Measurements from ENCODE around the gene PLVAP.
A peak's percentile ranks its signal among the peaks of the same experiment; 100 is the strongest.

PLVAP gene

DNA sequence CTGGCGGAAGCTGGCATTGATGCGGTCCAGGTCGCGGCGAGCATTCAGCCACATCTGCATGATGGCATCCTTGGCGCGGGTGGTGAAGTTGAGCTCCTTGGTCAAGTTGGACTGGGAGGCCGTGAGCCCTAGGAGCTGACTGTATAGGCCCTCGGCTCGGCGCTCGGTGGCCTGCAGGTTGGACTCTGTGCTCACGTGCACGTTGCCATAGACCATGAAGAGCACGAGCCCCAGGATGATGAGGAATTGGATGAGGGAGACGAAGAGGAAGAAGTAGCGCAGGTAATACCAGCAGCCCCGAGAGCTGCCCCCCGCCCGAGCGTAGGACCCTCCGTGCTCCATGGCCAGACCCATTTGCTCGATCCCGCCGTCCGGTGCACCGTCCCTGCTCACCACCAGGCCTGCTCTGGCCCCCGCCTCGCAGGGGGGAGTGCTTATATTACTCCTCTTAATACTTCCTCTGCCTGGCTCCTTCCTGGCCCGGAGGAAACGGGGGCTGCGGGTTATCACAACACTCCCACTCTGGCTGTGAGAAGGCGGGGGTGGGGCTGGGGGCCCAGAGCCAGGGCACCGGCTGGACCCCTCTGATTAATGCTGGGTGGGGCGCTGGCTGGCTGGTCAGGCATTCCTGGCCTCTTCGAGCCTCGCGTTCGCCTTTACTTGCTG is at the start of gene PLVAP:
Gene PLVAP, minus strand, starts transcription at position 408 of the 666 bp plus-strand sequence. Its CDS starts 54 bp downstream, at position 354.
- DNase-seq, result no peak

DNA sequence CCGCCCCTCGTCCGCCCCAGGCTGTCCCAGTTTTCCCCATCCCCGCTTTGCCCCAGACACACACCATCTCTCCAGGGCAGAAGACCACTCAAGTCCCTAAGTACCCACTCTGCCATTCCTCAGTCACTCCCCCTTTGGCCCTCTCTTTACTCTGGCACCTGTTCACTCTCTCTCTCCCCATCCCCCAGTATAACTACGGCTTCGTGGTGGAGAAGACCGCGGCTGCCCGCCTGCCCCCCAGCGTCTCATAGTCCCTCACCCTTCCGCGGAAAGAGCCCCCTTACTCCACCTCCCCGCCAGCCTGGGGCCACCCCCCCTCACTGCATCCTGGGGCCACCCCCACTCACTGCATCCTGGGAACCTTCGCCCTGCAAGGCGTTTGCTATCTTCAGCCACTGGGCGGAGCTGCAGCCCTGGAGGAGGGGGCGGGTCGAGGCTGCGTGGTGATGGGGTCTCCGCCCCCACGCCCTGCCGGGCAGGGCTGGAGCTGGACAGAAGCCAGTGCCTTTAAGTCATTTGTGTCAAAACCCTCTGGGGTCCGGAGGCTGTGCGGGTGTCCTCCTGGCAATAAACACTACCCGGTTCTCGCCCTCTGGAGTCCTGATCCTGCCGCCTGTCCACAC is 47.7 kb upstream of the PLVAP start:
- peak; percentile 64 to 72 for DNase-seq

GRCh38 chr19:17423429-17424208 is 46.5 kb upstream of the PLVAP start:
- DNase-seq, result no peak

DNA sequence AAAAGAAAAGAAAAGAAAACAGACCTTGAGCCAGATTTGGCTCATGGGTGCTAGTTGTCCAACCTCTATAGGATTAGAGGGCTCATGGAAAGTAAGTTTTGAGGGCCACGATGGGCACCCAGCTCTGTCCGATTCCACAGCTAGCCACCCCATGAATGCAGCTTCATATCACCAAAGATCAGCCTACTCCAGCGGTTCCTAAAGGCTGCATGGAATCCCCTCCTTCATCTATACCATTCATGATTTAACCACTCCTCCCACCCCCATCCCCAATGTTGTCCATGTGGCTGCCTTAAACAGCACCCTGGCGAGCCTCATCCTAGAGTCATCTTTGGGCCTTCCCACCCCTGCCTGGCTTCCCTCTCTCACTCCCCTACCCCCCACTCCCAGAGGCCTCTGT is 44.8 kb upstream of the PLVAP start:
- DNase-seq, result no peak

DNA sequence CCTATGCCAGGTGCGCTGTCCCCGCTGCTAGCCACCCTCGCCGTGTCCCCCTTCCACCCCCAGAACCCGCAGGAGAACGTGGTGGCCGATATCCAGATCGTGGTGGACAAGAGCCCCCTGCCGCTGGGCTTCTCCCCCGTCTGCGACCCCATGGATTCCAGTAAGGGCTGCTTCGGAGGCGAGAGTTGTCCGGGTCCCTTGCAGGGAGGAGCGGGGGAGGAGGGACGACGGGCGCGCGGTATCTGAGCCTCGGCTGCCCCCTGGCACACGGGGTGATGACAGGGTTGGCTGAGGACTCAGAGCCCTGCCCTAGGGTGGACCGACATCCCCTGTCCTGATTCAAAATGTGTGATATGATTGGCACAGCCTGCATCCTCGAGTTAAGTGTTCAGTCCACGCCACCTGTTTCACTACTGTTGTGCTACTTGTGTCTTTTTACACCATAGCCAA is 43.4 kb upstream of the PLVAP start:
- peak; percentile 5 to 26 for DNase-seq

DNA sequence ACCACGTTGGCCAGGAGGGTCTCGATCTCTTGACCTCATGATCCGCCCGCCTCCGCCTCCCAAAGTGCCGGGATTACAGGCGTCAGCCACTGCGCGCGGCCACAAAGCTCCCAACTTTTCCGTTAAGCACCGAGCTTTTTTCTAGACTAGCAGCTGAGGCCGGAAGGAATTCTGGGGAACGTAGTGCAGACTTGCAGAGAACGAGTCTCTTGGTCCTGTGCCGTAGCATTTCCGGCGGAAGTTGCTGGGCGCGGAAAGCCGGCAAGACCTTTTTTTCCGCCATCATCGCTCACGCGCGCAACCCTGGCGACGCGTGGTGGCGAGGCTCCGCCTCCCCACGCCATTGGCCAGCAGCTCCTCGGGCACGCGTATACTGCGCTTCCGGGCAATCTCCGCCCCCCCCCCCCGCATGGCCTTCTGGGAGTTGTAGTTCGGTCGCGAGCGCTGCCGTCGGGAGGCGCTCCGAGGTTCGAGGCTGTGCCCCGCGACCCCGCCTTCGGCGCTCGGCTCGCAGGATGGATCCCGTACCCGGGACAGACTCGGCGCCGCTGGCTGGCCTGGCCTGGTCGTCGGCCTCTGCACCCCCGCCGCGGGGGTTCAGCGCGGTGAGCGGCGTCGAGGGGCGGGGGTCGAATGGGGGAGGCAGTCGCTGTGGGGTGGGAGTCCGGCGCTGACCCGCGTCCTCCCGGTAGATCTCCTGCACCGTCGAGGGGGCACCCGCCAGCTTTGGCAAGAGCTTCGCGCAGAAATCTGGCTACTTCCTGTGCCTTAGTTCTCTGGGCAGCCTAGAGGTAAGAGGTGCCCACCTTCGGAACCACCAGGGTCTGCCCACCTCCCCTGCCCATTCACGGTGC is 42.7 kb upstream of the PLVAP start, which contains the start of gene MVB12A:
Gene MVB12A, plus strand, starts transcription at position 427 of the 854 bp plus-strand sequence. Its CDS starts 89 bp downstream, at position 516.
- peak; percentile 91 to 95 for DNase-seq

DNA sequence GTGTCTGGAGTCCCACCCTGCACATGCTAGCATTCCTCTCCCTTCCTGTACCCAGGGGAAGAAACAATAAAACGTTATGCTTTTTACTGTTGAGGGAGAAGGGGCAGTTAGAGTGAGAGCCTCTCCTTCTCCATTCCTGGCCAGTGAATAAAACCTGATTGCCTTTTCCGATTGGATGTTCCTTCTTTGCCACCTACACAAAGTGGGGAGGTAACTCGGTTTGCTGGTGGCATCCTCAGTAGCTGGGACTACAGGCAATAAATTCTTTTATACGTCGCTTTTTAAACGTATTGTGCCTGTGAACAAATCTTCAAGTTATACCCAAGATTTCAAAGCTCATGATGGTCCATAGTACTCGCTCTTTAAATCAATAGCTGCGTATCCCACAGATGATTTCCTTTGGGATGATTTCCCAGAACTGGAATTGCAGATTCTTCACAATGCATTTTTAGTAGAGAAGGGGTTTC is 42.0 kb upstream of the PLVAP start:
- DNase-seq, result no peak

DNA sequence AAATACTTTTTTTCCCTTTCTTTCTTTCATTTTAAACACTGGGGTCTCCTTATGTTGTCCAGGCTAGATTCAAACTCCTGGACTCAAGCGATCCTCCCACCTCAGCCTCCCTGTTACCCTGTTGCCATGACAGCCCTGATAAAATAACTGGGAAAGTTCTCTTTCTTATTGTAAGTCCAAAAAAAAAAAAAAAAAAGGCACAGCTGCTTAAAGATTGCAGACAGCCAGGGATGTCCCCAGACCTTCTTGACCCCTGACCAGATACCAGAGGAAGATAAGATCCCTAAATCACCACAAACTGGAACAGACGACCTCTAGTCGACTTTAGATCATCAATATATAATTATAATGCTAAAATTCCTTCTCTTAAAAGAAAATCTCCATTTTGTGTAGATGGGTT is 41.6 kb upstream of the PLVAP start:
- DNase-seq, result no peak

- no peak for DNase-seq
These were observed 38.0 kb upstream of the PLVAP start for GRCh38 chr19:17415121-17415520.

- DNase-seq, result no peak
These were observed 37.0 kb upstream of the PLVAP start for GRCh38 chr19:17414097-17414496.

- no peak for DNase-seq
These were observed 34.7 kb upstream of the PLVAP start for GRCh38 chr19:17411801-17412200.

DNA sequence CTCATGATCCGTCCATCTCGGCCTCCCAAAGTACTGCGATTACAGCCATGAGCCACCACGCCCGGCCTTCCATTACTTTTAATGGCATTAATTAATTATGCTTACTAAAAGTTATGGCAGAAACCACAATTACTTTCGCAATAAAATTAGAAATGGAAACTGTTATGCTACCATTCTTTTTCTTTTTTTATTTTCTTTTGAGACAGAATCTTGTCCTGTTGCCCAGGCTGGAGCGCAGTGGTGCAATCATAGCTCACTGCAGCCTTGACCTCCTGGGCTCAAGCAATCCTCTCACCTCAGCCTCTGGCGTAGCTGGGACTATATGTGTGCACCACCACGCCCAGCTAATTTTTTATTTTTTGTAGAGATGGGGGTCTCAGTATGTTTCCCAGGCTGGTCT is 32.8 kb upstream of the PLVAP start:
- no peak for DNase-seq

DNA sequence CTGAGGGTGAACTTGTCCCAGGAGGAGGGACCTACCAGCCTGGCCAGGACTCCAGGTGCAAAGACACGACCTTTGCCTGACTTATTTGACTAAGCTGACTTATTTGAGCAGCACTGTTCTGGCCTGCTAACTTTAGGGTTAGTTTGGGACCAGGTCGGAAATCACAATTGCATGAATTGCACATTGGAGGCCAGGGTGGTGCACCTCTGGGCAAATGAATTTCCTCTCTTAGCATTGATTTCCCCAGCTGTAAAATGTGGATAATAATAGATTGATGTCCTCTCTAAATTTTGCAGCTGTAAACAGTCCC is 29.7 kb upstream of the PLVAP start:
- no peak for DNase-seq

GRCh38 chr19:17406046-17406886 is 29.1 kb upstream of the PLVAP start:
- DNase-seq, result no peak

DNA sequence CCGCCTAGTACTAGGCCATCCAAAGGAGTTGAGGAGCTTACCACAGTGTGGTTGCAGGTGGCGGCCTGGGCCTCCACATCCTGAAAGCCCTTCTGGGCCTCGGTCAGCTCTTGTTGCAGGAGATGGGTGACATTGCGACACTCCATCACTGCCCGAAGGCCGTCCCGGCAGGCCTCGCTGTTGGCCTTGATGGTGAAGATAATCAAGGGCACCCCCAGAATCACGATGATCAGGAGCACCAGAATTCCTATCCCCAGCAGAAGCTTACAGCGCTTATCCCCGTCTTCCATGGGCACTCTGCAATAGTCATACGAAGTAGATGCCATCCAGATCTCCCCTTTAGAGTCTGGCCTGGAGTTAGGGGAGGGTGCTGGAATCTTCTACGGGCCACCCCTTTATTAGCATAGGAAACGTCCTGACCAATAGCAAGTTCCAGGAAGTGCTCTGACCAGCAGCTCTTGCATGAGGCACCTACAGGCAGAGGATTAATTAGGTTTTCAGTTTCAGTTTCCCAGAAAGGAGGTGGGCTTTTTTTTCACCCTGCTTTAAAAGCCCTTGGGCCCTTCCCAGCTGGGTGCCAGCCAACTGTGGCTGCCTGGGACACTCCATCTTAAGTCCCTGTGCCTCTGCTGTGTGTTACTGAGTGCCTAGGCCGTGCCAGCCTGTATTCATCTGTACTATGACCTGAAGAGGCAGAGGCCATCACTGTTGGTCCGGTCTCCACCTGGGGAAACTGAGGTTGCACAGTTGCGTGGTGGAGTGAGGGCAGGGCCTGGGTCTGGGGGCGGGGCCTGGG is 28.3 kb upstream of the PLVAP start, which contains the start of gene BST2:
Gene BST2, minus strand, starts transcription at position 381 of the 796 bp plus-strand sequence. Its CDS starts 55 bp downstream, at position 326.
- no peak for DNase-seq

GRCh38 chr19:17404621-17405249 is 27.6 kb upstream of the PLVAP start:
- DNase-seq, result no peak

DNA sequence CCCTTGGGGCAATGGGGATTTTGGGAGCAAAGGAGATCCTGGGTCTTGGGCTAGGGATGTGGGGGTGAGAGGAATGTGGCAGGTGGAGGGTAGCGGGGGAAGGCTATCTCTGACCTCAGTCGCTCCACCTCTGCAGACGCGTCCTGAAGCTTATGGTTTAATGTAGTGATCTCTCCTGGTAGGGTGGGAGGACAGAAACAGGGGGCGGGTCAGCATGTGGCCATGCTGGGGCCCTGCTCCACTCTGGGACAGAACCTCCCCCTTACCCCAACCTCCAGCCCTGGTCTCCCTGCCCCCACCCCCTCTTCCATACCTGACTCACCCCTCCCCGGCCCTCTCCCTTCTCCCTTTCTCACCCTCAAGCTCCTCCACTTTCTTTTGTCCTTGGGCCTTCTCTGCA is 26.9 kb upstream of the PLVAP start:
- no peak for DNase-seq

GRCh38 chr19:17402982-17403855 is 26.1 kb upstream of the PLVAP start:
- no peak for DNase-seq

GRCh38 chr19:17401628-17402027 is 24.5 kb upstream of the PLVAP start:
- no peak for DNase-seq
